CD4-positive, alpha-beta T cell treated with Interleukin-17A for 1 hour (primary cell): Measurements from ENCODE around the gene METTL1.
"Not testable (repeated sequence)": the region's sequence is repeated elsewhere in the genome, so short reads cannot be mapped to it uniquely, and the experiment has no call there.

Experiments used
- DNase-seq: peaks from one replicate; pipeline ENCODE4 v3.0.0-alpha.2; 2020

Gene METTL1

GRCh38 chr12:57796996-57797395 lies 25.1 kb upstream of the METTL1 start:
- DNase-seq, result no peak

- no peak for DNase-seq
Observed at GRCh38 chr12:57795354-57795753, 23.4 kb upstream of the METTL1 start.

- DNase-seq, result no peak
Observed at GRCh38 chr12:57793920-57794319, 22.0 kb upstream of the METTL1 start.

GRCh38 chr12:57783861-57784260 lies 12.0 kb upstream of the METTL1 start:
- no peak for DNase-seq

- DNase-seq, result no peak
Observed at GRCh38 chr12:57783466-57783801, 11.5 kb upstream of the METTL1 start.

- peak; percentile 97 for DNase-seq
Observed at GRCh38 chr12:57782608-57783465, 10.9 kb upstream of the METTL1 start, which contains the start of gene TSFM. Gene TSFM (plus strand): TSS chr12:57782787. CDS start chr12:57782802, 15 bp downstream.

- no peak for DNase-seq
Observed at GRCh38 chr12:57782243-57782607, 10.3 kb upstream of the METTL1 start.

GRCh38 chr12:57781801-57782200 lies 9.9 kb upstream of the METTL1 start:
- DNase-seq, result no peak

GRCh38 chr12:57781244-57781643 lies 9.3 kb upstream of the METTL1 start:
- DNase-seq, result peak; percentile 32

- DNase-seq, result no peak
Observed at GRCh38 chr12:57780284-57780897, 8.5 kb upstream of the METTL1 start.

GRCh38 chr12:57779736-57780135 lies 7.8 kb upstream of the METTL1 start:
- no peak for DNase-seq

GRCh38 chr12:57777911-57778310 lies 6.0 kb upstream of the METTL1 start:
- no peak for DNase-seq

- no peak for DNase-seq
Observed at GRCh38 chr12:57777367-57777766, 5.5 kb upstream of the METTL1 start.

GRCh38 chr12:57776247-57776587 lies 4.3 kb upstream of the METTL1 start:
- DNase-seq, result no peak

GRCh38 chr12:57775563-57776246 lies 3.8 kb upstream of the METTL1 start:
- DNase-seq, result no peak

GRCh38 chr12:57775044-57775443 lies 3.1 kb upstream of the METTL1 start:
- DNase-seq, result no peak

GRCh38 chr12:57774634-57775033 lies 2.7 kb upstream of the METTL1 start:
- not testable (repeated sequence) for DNase-seq

GRCh38 chr12:57772429-57773322 lies 771 bp upstream of the METTL1 start, which contains the start of gene EEF1AKMT3:
Gene EEF1AKMT3 (plus strand): TSS chr12:57772614. CDS start chr12:57772725, 111 bp downstream.
- no peak for DNase-seq

GRCh38 chr12:57771236-57771872 lies 551 bp downstream of the METTL1 start:
- DNase-seq, result peak; percentile 87

- no peak for DNase-seq
Observed at GRCh38 chr12:57770734-57771133, 1.2 kb downstream of the METTL1 start.

GRCh38 chr12:57769594-57769993 lies 2.3 kb downstream of the METTL1 start:
- no peak for DNase-seq

GRCh38 chr12:57767876-57768275 lies 4.0 kb downstream of the METTL1 start:
- DNase-seq, result no peak
